Activated CD8-positive, alpha-beta memory T cell treated with anti-CD3 and anti-CD28 coated beads, Interleukin-2, amount 10 ng/mL, durations not matched to agents 7 days and 5 days (primary cell): ENCODE results near the gene COLEC12. TPM values are rescaled to one million over a fixed set of nuclear protein-coding genes. Genes with fewer than 3 reads are reported as not detected.

Experiments used
- ATAC-seq: fragments of 150-1000 bp; cut with Tn5 transposase; one replicate; pipeline ENCODE4 v1.10.0; 2021; ENCODE audit warnings: moderate library complexity
- CTCF ChIA-PET: fragments of 350-600 bp; sonication (Branson Sonifier 250); formaldehyde crosslinking; loops from one replicate; lab custom pipeline; 2021; ENCODE audit warnings: antibody characterized with exemption; lab: Charles Lee
- DNase-seq: peaks from one replicate; pipeline ENCODE4 v3.0.0-alpha.2; 2020
- H3K27ac Mint-ChIP-seq: one replicate; pipeline ENCODE4 v1.8.0; 2021; ENCODE audit warnings: mild to moderate bottlenecking, mixed read lengths
- H3K27me3 Mint-ChIP-seq: one replicate; pipeline ENCODE4 v1.8.0; 2021; ENCODE audit warnings: mixed read lengths
- H3K36me3 Mint-ChIP-seq: one replicate; pipeline ENCODE4 v1.8.0; 2021; ENCODE audit warnings: mild to moderate bottlenecking, mixed read lengths
- H3K4me1 Mint-ChIP-seq: one replicate; pipeline ENCODE4 v1.8.0; 2021; ENCODE audit warnings: mixed read lengths
- H3K4me3 Mint-ChIP-seq: one replicate; pipeline ENCODE4 v1.8.0; 2021; ENCODE audit warnings: mild to moderate bottlenecking, moderate library complexity, mixed read lengths
- H3K9me3 Mint-ChIP-seq: one replicate; pipeline ENCODE4 v1.8.0; 2022; ENCODE audit warnings: low read depth, mixed read lengths
- total RNA-seq, 2 experiments: library from RNA; stranded (reverse); gene quantifications; one replicate each; pipeline ENCODE4 v1.2.3, GENCODE V29; 2021

The COLEC12 gene
- total RNA-seq, 2 experiments from 2014 or later: not detected

GRCh38 chr18:476251-476664 is 24.2 kb downstream of the COLEC12 start:
- ATAC-seq (no peak), DNase-seq (no peak)
- Mint-ChIP-seq H3K27me3 (peaks cover 23% of the 10 kb centered on the region), H3K27ac (no peak overlapping the region), H3K36me3 (no peaks in the 10 kb centered on the region), H3K4me3 (no peak overlapping the region), H3K4me1 (no peaks in the 10 kb centered on the region), H3K9me3 (no peaks in the 10 kb centered on the region)
- CTCF ChIA-PET: no interaction called here

GRCh38 chr18:475202-476031 is 25.1 kb downstream of the COLEC12 start:
- ATAC-seq: no peak
- no peaks in the 10 kb centered on the region for H3K9me3 Mint-ChIP-seq
- no peaks in the 10 kb centered on the region for H3K36me3 Mint-ChIP-seq
- DNase-seq: no peak
- no peaks in the 10 kb centered on the region for H3K4me1 Mint-ChIP-seq
- no peak overlapping the region for H3K27ac Mint-ChIP-seq
- H3K27me3 Mint-ChIP-seq: peaks cover 18% of the 10 kb centered on the region
- no peak overlapping the region for H3K4me3 Mint-ChIP-seq
- CTCF ChIA-PET: interaction anchor here (1.5 kb wide), 1 partner anchor 12 kb away, joined by 3 read pairs; no protein-coding TSS in a partner anchor

- Mint-ChIP-seq H3K9me3 (no peaks in the 10 kb centered on the region), H3K4me3 (no peak overlapping the region), H3K36me3 (no peaks in the 10 kb centered on the region), H3K4me1 (no peaks in the 10 kb centered on the region), H3K27me3 (peaks cover 10% of the 10 kb centered on the region), H3K27ac (no peak overlapping the region)
- DNase-seq (no peak), ATAC-seq (no peak)
- CTCF ChIA-PET: interaction anchor here (1.5 kb wide), 1 partner anchor 11 kb away, joined by 3 read pairs; no protein-coding TSS in a partner anchor
These were observed 26.1 kb downstream of the COLEC12 start for GRCh38 chr18:474416-474815.

GRCh38 chr18:473802-474201 is 26.7 kb downstream of the COLEC12 start:
- CTCF ChIA-PET: interaction anchor here (1.5 kb wide), 1 partner anchor 10 kb away, joined by 3 read pairs; no protein-coding TSS in a partner anchor
- no peak overlapping the region for H3K4me3 Mint-ChIP-seq
- DNase-seq: no peak
- H3K9me3 Mint-ChIP-seq: no peaks in the 10 kb centered on the region
- no peak for ATAC-seq
- no peaks in the 10 kb centered on the region for H3K4me1 Mint-ChIP-seq
- H3K27me3 Mint-ChIP-seq: peaks cover 9% of the 10 kb centered on the region
- no peaks in the 10 kb centered on the region for H3K36me3 Mint-ChIP-seq
- no peak overlapping the region for H3K27ac Mint-ChIP-seq

- H3K36me3 Mint-ChIP-seq: no peaks in the 10 kb centered on the region
- H3K9me3 Mint-ChIP-seq: no peaks in the 10 kb centered on the region
- DNase-seq (no peak), ATAC-seq (no peak)
- H3K27ac Mint-ChIP-seq: no peak overlapping the region
- H3K4me3 Mint-ChIP-seq: no peak overlapping the region
- CTCF ChIA-PET: no interaction called here
- H3K4me1 Mint-ChIP-seq: no peaks in the 10 kb centered on the region
- peaks cover 19% of the 10 kb centered on the region for H3K27me3 Mint-ChIP-seq
These were observed 28.8 kb downstream of the COLEC12 start for GRCh38 chr18:471716-472115.

GRCh38 chr18:470661-471501 is 29.6 kb downstream of the COLEC12 start:
- Mint-ChIP-seq H3K27me3 (peaks cover 22% of the 10 kb centered on the region), H3K9me3 (no peaks in the 10 kb centered on the region), H3K27ac (no peak overlapping the region), H3K4me1 (no peaks in the 10 kb centered on the region), H3K4me3 (no peak overlapping the region), H3K36me3 (no peaks in the 10 kb centered on the region)
- CTCF ChIA-PET: no interaction called here
- DNase-seq (no peak), ATAC-seq (no peak)

- Mint-ChIP-seq H3K27ac (no peak overlapping the region), H3K4me1 (no peaks in the 10 kb centered on the region)
- CTCF ChIA-PET: no interaction called here
These were observed 31.3 kb downstream of the COLEC12 start for GRCh38 chr18:468955-469790.

GRCh38 chr18:463827-464541 is 36.5 kb downstream of the COLEC12 start:
- H3K36me3 Mint-ChIP-seq: no peaks in the 10 kb centered on the region
- H3K27ac Mint-ChIP-seq: no peak overlapping the region
- no peaks in the 10 kb centered on the region for H3K4me1 Mint-ChIP-seq
- DNase-seq (no peak), ATAC-seq (no peak)
- H3K4me3 Mint-ChIP-seq: no peak overlapping the region
- no peaks in the 10 kb centered on the region for H3K9me3 Mint-ChIP-seq
- CTCF ChIA-PET: interaction anchor here (0.7 kb wide), 1 partner anchor 11 kb away, joined by 3 read pairs; no protein-coding TSS in a partner anchor
- H3K27me3 Mint-ChIP-seq: peaks cover 38% of the 10 kb centered on the region

More at GRCh38 chr18:468955-469790, 31.3 kb downstream of the COLEC12 start:
- ATAC-seq: no peak
- H3K9me3 Mint-ChIP-seq: no peaks in the 10 kb centered on the region
- H3K27me3 Mint-ChIP-seq: peaks cover 21% of the 10 kb centered on the region
- no peaks in the 10 kb centered on the region for H3K36me3 Mint-ChIP-seq
- no peak overlapping the region for H3K4me3 Mint-ChIP-seq
- DNase-seq: no peak

GRCh38 chr18:463403-463802 is 37.1 kb downstream of the COLEC12 start:
- Mint-ChIP-seq H3K9me3 (no peaks in the 10 kb centered on the region), H3K27ac (no peak overlapping the region), H3K27me3 (peaks cover 32% of the 10 kb centered on the region), H3K4me3 (no peak overlapping the region), H3K4me1 (no peaks in the 10 kb centered on the region), H3K36me3 (no peaks in the 10 kb centered on the region)
- no peak for ATAC-seq
- CTCF ChIA-PET: interaction anchor here (0.7 kb wide), 1 partner anchor 11 kb away, joined by 3 read pairs; no protein-coding TSS in a partner anchor
- DNase-seq: no peak

- Mint-ChIP-seq H3K27ac (no peak overlapping the region), H3K4me3 (no peak overlapping the region), H3K9me3 (no peaks in the 10 kb centered on the region), H3K36me3 (no peaks in the 10 kb centered on the region), H3K27me3 (peaks cover 30% of the 10 kb centered on the region), H3K4me1 (no peaks in the 10 kb centered on the region)
- ATAC-seq (no peak), DNase-seq (no peak)
- CTCF ChIA-PET: no interaction called here
These were observed 38.7 kb downstream of the COLEC12 start for GRCh38 chr18:461762-462161.

- H3K27me3 Mint-ChIP-seq: peaks cover 31% of the 10 kb centered on the region
- H3K36me3 Mint-ChIP-seq: no peaks in the 10 kb centered on the region
- no peak for ATAC-seq
- H3K4me3 Mint-ChIP-seq: no peak overlapping the region
- no peaks in the 10 kb centered on the region for H3K9me3 Mint-ChIP-seq
- H3K27ac Mint-ChIP-seq: no peak overlapping the region
- no peak for DNase-seq
- CTCF ChIA-PET: no interaction called here
- no peaks in the 10 kb centered on the region for H3K4me1 Mint-ChIP-seq
These were observed 39.7 kb downstream of the COLEC12 start for GRCh38 chr18:460791-461190.

GRCh38 chr18:459814-460593 is 40.5 kb downstream of the COLEC12 start:
- Mint-ChIP-seq H3K9me3 (no peaks in the 10 kb centered on the region), H3K36me3 (no peaks in the 10 kb centered on the region), H3K27me3 (peaks cover 31% of the 10 kb centered on the region), H3K4me3 (no peak overlapping the region), H3K27ac (no peak overlapping the region), H3K4me1 (no peaks in the 10 kb centered on the region)
- no peak for DNase-seq
- no peak for ATAC-seq
- CTCF ChIA-PET: no interaction called here
